Activated CD8-positive, alpha-beta memory T cell treated with anti-CD3 and anti-CD28 coated beads, Interleukin-2, amount 50 U/mL, for 4 hours (primary cell): Measurements from ENCODE around the gene DNAH2.

ENCODE experiments used
- DNase-seq: peaks from one replicate; pipeline ENCODE4 v3.0.0-alpha.2; 2020

Gene DNAH2

GRCh38 chr17:7703584-7704479, 13.7 kb upstream of the DNAH2 start:
- no peak for DNase-seq

GRCh38 chr17:7704601-7705268, 12.8 kb upstream of the DNAH2 start, which contains the start of gene EFNB3:
EFNB3 (plus strand) TSS chr17:7705202; CDS start chr17:7705599, 397 bp downstream.
- DNase-seq: no peak

- no peak for DNase-seq
Observed at GRCh38 chr17:7705269-7706255, 12.0 kb upstream of the DNAH2 start.

- no peak for DNase-seq
Observed at GRCh38 chr17:7706631-7707354, 10.8 kb upstream of the DNAH2 start.

- DNase-seq: no peak
Observed at GRCh38 chr17:7707446-7707845, 10.1 kb upstream of the DNAH2 start.

GRCh38 chr17:7707858-7708750, 9.4 kb upstream of the DNAH2 start:
- no peak for DNase-seq

- no peak for DNase-seq
Observed at GRCh38 chr17:7709031-7709430, 8.5 kb upstream of the DNAH2 start.

GRCh38 chr17:7710301-7710700, 7.2 kb upstream of the DNAH2 start:
- DNase-seq: no peak

- DNase-seq: no peak
Observed at GRCh38 chr17:7711051-7711755, 6.3 kb upstream of the DNAH2 start.

- DNase-seq: no peak
Observed at GRCh38 chr17:7712111-7712771, 5.3 kb upstream of the DNAH2 start.

GRCh38 chr17:7713782-7714181, 3.8 kb upstream of the DNAH2 start:
- DNase-seq: no peak

GRCh38 chr17:7714721-7715594, 2.6 kb upstream of the DNAH2 start:
- DNase-seq: no peak

- DNase-seq: no peak
Observed at GRCh38 chr17:7715936-7716886, 1.3 kb upstream of the DNAH2 start.

- DNase-seq: no peak
Observed at GRCh38 chr17:7717756-7718350, 309 bp downstream of the DNAH2 start.

GRCh38 chr17:7719661-7720060, 2.1 kb downstream of the DNAH2 start:
- DNase-seq: no peak

GRCh38 chr17:7720125-7720524, 2.6 kb downstream of the DNAH2 start:
- no peak for DNase-seq

GRCh38 chr17:7721612-7722011, 4.1 kb downstream of the DNAH2 start:
- DNase-seq: no peak
